Duodenal mucosa (tissue), 2 donors: ENCODE results near the gene BMPR1B.

Experiments
- H3K27ac ChIP-seq: one replicate; pipeline ENCODE4 v1.7.0; 2013; ENCODE audit warnings: low read depth, low read length
- H3K27me3 ChIP-seq, 2 donors: one replicate each; pipeline ENCODE4 v1.7.0; 2013; ENCODE audit warnings: low read length in 2 of 2, control low read depth in 1 of 2; ENCODE audit not compliant: insufficient read depth in 2 of 2, control insufficient read depth in 1 of 2
- H3K36me3 ChIP-seq, 2 donors: one replicate each; pipeline ENCODE4 v1.7.0; 2013; ENCODE audit warnings: low read length in 2 of 2, control low read depth in 1 of 2; ENCODE audit not compliant: insufficient read depth in 2 of 2, control insufficient read depth in 1 of 2
- H3K4me1 ChIP-seq, 2 donors: one replicate each; pipeline ENCODE4 v1.7.0; 2013; ENCODE audit warnings: low read length in 2 of 2, control low read depth in 1 of 2; ENCODE audit not compliant: insufficient read depth in 2 of 2, control insufficient read depth in 1 of 2
- H3K4me3 ChIP-seq, 2 donors: one replicate each; pipeline ENCODE4 v1.7.0; 2013; ENCODE audit warnings: low read length in 2 of 2, low read depth in 1 of 2
- H3K9ac ChIP-seq, 2 donors: one replicate each; pipeline ENCODE4 v1.7.0; 2013; ENCODE audit warnings: low read length in 2 of 2, low read depth in 1 of 2
- H3K9me3 ChIP-seq, 2 donors: one replicate each; pipeline ENCODE4 v1.7.0; 2013; ENCODE audit warnings: low read length in 2 of 2, control low read depth in 1 of 2; ENCODE audit not compliant: control insufficient read depth in 1 of 2

BMPR1B gene

DNA sequence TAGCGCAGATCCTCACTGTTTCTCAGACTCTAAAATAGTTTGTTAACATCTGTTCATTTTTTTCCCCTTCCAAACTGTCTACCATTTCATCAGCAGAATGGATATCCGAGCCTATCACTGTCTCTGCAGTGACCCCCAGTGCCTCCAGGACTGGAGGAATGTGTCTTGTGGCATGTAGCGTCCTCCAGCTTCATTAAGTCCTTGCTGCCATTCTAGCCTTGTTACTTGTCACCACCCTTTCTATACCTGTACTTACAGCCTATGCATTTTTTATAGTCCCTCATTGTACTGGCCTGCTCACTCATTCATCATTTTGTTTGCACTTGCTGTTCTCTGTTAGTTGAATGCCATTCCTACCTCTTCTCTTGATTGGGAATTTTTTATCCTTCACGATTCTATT is 179.1 kb downstream of the BMPR1B start:
- Histone ChIP-seq H3K4me1 (no peaks in the 10 kb centered on the region), H3K36me3 (no peaks in the 10 kb centered on the region), H3K27ac (no peak overlapping the region), H3K4me3 (no peak overlapping the region), H3K27me3 (no peaks in the 10 kb centered on the region), H3K9me3 (no peaks in the 10 kb centered on the region), H3K9ac (no peak overlapping the region)

DNA sequence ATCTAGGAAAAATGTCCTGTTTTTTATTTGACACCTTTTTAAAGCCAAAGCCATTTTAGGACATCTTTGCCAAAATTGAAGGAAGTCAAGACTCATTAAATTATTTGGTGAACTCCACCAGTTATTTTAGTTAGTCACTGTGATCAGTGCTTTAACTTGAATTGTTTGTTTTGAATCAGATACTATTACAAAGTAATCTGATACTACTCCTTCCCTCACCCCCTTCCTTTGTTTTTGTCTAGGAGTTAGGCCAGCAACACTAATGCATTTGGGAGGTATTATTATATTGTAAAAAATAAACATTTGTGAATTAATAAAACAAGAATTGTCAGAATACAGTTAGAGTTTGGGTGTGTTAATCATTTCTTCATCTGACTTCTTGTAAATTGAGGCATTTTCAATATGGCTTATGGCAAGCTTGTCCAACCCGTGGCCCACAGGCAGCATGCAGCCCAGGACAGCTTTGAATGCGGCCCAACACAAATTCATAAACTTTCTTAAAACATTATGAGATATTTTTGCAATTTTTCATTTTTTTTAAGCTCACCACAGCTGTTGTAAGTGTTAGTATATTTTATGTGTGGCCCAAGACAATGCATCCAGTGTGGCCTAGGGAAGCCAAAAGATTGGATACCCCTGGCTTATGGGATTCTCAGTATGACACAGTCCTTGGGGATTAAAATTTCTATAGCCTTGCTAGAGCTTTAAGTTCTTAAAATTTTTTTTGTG is 182.2 kb downstream of the BMPR1B start:
- no peak overlapping the region for H3K4me3 ChIP-seq
- H3K4me1 ChIP-seq = no peaks in the 10 kb centered on the region
- no peaks in the 10 kb centered on the region for H3K9me3 ChIP-seq
- no peaks in the 10 kb centered on the region for H3K36me3 ChIP-seq
- H3K27ac ChIP-seq = no peak overlapping the region
- H3K9ac ChIP-seq = no peak overlapping the region
- no peaks in the 10 kb centered on the region for H3K27me3 ChIP-seq

DNA sequence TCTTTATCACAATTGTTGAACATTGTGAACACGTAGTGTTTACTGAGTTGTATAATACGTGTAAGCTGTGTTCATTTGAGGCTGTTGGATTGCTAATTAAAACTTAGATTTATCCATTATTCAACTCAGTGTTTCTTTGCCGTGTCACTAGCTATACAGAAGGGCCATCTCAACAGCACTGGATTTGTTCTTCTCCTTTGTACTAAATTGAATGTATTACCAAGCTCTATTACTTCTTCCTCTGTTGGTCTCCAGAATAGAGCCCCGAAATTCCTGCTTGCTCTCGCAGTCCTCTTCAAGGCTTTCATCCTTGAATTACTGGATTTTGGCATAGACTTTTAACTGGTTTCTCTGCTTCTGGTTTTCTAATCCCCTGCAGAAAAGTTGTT is 182.8 kb downstream of the BMPR1B start:
- H3K36me3 ChIP-seq = no peaks in the 10 kb centered on the region
- H3K9me3 ChIP-seq = no peaks in the 10 kb centered on the region
- no peaks in the 10 kb centered on the region for H3K4me1 ChIP-seq
- H3K4me3 ChIP-seq = no peak overlapping the region
- no peaks in the 10 kb centered on the region for H3K27me3 ChIP-seq
- H3K27ac ChIP-seq = no peak overlapping the region
- no peak overlapping the region for H3K9ac ChIP-seq

DNA sequence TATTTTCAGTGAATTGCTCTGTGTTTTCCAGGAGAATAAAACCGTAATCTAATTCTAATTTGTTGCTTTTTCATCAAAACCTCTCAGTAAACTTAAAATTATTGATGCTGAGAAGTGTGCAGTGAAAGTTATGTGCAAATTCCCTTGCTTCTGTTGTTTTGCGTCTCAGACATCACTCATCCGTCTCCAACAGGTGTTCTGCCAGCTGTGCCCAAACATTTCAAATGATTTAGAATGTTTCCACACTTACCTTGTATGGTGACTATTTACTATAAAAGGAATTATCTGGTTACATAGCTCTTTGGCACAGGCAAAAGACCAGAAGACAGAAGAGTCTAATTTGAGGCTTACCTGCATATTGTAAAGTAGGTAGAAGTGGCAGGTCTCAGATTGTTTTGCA is 184.0 kb downstream of the BMPR1B start:
- no peaks in the 10 kb centered on the region for H3K4me1 ChIP-seq
- no peaks in the 10 kb centered on the region for H3K36me3 ChIP-seq
- H3K27ac ChIP-seq = no peak overlapping the region
- no peaks in the 10 kb centered on the region for H3K9me3 ChIP-seq
- no peaks in the 10 kb centered on the region for H3K27me3 ChIP-seq
- H3K9ac ChIP-seq = no peak overlapping the region
- no peak overlapping the region for H3K4me3 ChIP-seq

DNA sequence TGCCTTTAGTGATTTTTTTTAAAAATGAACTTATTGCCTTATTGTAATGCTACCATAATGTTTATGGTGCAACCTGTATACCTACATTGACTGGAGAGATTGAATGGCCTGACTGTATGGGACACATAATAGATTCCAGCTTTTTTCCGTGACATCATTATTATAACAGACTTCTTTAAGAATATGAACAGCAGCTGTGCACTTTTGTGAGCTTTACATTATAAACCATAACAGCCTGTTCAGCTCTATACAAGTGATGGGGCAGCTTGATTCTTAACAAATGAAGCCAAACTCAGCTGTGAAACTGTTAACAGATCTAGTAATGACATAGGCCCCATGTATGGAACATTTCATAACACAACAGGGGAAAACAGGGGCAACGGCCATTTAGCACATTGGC is 187.0 kb downstream of the BMPR1B start:
- H3K9me3 ChIP-seq = no peaks in the 10 kb centered on the region
- no peaks in the 10 kb centered on the region for H3K36me3 ChIP-seq
- no peak overlapping the region for H3K9ac ChIP-seq
- H3K27ac ChIP-seq = no peak overlapping the region
- no peak overlapping the region for H3K4me3 ChIP-seq
- no peaks in the 10 kb centered on the region for H3K27me3 ChIP-seq
- no peaks in the 10 kb centered on the region for H3K4me1 ChIP-seq

DNA sequence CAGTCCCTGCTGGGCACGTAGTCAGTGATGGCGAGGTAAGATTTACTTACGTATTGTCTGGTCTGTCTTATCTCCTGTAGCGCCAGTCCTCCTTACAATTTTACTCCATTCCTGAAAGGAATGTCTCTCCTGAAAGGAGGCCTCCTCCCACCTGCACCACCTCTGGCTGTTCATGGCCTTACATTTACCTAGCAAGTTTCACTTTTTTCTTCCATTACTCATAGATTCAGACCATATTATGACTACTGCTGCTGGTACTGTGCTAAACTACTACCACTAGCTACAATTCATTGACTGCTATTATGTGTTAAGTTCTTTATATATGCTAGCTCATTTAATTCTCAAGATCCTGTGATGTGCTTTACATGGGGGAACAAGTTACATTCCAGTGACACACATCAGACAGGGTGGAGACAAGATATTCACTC is 189.9 kb downstream of the BMPR1B start:
- H3K27ac ChIP-seq = no peak overlapping the region
- H3K36me3 ChIP-seq = no peaks in the 10 kb centered on the region
- no peaks in the 10 kb centered on the region for H3K9me3 ChIP-seq
- no peak overlapping the region for H3K9ac ChIP-seq
- no peaks in the 10 kb centered on the region for H3K27me3 ChIP-seq
- H3K4me1 ChIP-seq = no peaks in the 10 kb centered on the region
- no peak overlapping the region for H3K4me3 ChIP-seq

DNA sequence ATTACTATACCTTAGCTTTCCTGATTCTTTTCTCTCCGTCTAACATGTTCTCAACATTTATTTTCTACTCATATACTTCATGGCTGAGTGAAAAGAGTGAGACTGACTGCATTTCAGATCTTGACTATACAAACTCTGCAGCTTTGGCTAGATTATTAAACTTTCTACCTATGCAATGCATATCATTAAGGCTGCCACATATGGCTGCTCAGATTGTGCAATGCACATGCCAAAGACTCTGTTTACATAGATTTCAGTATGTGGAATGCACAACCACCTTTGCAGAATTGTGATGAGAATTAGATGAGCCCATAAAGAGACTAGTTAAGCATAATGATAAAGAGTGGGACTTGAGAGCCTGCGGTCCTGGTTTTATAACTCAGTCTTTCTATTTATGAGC is 196.5 kb downstream of the BMPR1B start:
- H3K27ac ChIP-seq = no peak overlapping the region
- H3K27me3 ChIP-seq = no peaks in the 10 kb centered on the region
- H3K36me3 ChIP-seq = no peaks in the 10 kb centered on the region
- H3K4me1 ChIP-seq = no peaks in the 10 kb centered on the region
- no peak overlapping the region for H3K9ac ChIP-seq
- H3K9me3 ChIP-seq = no peaks in the 10 kb centered on the region
- H3K4me3 ChIP-seq = no peak overlapping the region

DNA sequence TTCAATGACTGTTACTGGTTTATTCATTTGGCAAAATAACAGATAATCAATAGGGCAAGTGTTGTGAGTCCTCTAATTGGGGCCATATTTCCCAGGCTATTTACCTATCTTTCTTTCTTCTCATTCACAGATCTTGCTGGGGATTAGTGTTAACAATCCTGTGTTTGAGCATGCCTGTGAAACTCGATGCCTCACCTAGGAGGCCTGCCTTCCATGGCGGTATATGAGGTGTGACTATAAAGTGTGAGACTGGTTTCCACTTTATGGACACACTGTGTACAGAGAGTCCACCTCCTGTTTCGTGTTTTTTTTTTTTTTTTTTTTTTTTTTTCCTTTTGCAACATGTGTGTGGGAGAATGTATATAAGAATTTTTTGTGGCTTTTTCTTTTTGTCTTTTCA is 199.3 kb downstream of the BMPR1B start:
- Histone ChIP-seq H3K4me3 (no peak overlapping the region), H3K27me3 (no peaks in the 10 kb centered on the region), H3K4me1 (no peaks in the 10 kb centered on the region), H3K9me3 (no peaks in the 10 kb centered on the region), H3K27ac (no peak overlapping the region), H3K9ac (no peak overlapping the region), H3K36me3 (no peaks in the 10 kb centered on the region)

DNA sequence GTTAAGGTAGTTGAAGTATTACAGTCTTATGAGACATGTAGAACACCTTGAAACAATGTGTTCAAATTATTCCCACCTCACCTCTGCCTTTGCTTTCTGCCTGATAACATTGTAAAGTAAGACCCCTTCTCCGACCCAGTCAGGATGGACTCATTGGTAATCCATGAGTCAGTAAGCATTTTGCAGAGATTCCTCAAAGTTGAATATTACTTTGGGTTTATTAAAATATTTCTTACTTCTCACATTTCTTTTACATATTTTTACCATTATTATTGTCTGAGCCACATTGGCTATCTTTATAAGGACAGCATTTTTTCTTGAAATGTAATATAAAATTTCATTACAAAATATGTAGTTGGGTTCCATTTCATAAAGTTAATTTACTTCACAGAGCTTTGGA is 201.6 kb downstream of the BMPR1B start:
- H3K27me3 ChIP-seq = no peaks in the 10 kb centered on the region
- no peak overlapping the region for H3K27ac ChIP-seq
- H3K9ac ChIP-seq = no peak overlapping the region
- no peak overlapping the region for H3K4me3 ChIP-seq
- no peaks in the 10 kb centered on the region for H3K9me3 ChIP-seq
- H3K4me1 ChIP-seq = no peaks in the 10 kb centered on the region
- H3K36me3 ChIP-seq = no peaks in the 10 kb centered on the region

DNA sequence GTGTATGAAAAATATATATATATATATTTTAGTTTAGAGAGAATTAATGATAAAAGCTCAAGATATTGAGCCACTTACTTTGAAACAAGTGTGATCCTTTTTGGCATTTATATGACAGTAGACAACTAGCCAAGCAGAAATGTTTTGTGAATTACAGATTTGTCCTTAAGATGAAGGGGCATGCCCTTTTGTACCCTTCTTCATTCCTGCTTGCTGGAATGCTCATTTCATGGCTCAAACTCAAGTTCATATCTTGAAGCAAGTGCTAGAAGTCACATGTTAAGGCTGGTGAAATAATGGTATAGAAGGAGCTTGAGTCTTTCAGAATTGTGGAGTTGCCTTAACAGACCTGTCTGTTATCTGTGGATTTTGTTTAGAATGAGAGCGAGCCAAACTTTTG is 203.0 kb downstream of the BMPR1B start:
- Histone ChIP-seq H3K27ac (no peak overlapping the region), H3K4me3 (no peak overlapping the region), H3K4me1 (no peaks in the 10 kb centered on the region), H3K9ac (no peak overlapping the region), H3K27me3 (no peaks in the 10 kb centered on the region), H3K9me3 (no peaks in the 10 kb centered on the region), H3K36me3 (no peaks in the 10 kb centered on the region)

DNA sequence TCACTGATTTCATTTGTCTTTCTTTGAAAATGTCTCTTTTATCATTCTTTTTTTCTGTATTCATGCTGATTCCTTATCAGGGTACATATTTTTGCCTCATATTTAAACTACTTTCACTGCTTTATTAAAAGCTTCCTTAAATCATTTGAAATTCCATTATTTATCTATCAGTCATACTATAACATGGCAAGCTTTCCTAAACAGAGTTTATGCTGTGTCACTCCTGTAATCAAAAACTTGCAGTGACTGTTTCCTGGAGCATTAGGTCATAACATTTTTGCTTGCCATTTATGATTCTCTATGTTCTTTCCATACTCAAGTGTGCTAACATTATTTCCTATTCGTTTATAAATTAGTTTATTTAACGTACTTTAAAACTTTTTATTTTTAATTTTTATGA is 203.7 kb downstream of the BMPR1B start:
- H3K27ac ChIP-seq = no peak overlapping the region
- H3K9me3 ChIP-seq = no peaks in the 10 kb centered on the region
- H3K4me3 ChIP-seq = no peak overlapping the region
- H3K27me3 ChIP-seq = no peaks in the 10 kb centered on the region
- H3K36me3 ChIP-seq = no peaks in the 10 kb centered on the region
- no peaks in the 10 kb centered on the region for H3K4me1 ChIP-seq
- H3K9ac ChIP-seq = no peak overlapping the region
